Measurements from ENCODE around the gene TACR1.

DNA sequence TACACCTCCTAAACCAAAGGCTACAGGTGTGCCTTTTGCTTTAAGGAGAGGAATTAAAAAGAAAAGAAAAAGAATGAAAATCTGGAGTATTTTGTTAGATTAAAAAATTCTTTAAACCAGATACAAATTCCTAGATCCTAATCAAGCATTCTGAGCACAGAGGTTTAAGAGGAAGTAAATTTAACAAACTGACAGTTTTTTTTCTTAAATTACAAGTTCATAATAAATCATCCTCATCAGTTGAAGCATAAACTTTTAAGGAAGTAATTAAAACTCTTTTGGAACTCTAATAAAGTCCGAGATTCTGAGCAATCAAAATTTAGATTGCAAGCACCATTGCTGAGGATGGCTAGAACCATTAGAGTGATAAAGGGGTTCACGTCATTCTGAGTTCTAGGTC lies 165.8 kb downstream of the TACR1 start:
- TF ChIP-seq, protein P1, sequence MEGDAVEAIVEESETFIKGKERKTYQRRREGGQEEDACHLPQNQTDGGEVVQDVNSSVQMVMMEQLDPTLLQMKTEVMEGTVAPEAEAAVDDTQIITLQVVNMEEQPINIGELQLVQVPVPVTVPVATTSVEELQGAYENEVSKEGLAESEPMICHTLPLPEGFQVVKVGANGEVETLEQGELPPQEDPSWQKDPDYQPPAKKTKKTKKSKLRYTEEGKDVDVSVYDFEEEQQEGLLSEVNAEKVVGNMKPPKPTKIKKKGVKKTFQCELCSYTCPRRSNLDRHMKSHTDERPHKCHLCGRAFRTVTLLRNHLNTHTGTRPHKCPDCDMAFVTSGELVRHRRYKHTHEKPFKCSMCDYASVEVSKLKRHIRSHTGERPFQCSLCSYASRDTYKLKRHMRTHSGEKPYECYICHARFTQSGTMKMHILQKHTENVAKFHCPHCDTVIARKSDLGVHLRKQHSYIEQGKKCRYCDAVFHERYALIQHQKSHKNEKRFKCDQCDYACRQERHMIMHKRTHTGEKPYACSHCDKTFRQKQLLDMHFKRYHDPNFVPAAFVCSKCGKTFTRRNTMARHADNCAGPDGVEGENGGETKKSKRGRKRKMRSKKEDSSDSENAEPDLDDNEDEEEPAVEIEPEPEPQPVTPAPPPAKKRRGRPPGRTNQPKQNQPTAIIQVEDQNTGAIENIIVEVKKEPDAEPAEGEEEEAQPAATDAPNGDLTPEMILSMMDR (IDR thresholded peaks at IDR 0.05), result no peak
- TF ChIP-seq ZFX (IDR thresholded peaks at IDR 0.05; ENCODE audit: borderline replicate concordance), result no peak
